NCI-H82 treated with DMSO at 0.1 percent for 48 hours (cell line): ENCODE results near the gene MSS51.

Experiments used
- DNase-seq: peaks from one replicate; lab custom pipeline; 2025; ENCODE audit not compliant: unreplicated experiment; lab: John Stamatoyannopoulos, UW

Gene MSS51

GRCh38 chr10:73433538-73433867, at the start of gene MSS51:
TSS of gene MSS51 (minus strand) at chr10:73433561. CDS start at chr10:73428284, 5,277 bp downstream.
- DNase-seq = peak; percentile 6

GRCh38 chr10:73480158-73480557, 46.8 kb upstream of the MSS51 start:
- DNase-seq = no peak

GRCh38 chr10:73478636-73479035, 45.3 kb upstream of the MSS51 start:
- no peak for DNase-seq

- no peak for DNase-seq
These were observed 37.9 kb upstream of the MSS51 start for GRCh38 chr10:73471226-73471625.

DNA sequence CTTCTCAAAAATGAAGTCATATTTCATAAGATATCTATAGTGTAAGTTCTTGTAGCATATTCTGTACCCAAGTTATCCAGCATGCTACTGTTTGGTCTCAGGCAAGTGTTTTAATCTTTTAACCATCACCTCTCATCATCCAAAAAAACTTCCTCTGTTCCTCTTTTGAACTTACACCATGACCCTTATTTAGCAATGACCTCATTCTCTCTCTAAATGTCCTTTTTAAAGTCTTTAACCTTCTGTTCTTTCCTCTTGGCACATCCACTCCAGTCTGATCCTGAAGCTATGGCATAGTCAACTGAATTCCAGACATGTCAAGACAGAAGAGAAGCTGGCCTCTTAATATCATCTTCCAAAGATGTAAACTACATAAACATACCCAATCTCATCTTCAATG, 36.2 kb upstream of the MSS51 start:
- DNase-seq = no peak

DNA sequence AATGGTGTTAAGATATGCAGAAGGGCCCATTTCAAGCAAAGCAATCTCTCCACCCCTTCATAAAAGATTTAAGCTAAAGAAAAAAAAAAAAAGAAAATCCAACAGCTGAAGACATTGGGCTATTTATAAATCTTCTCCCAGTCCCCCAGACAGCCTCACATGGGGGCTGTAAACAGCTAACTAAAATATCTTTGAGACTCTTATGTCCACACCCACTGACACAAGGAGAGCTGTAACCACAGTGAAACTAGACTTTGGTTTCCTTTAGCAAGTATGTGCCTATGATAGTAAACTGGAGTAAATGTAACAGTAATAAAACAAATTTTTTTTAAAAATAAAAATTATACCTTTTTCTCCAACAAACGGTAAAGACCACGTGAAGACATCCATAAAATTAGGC, 33.8 kb upstream of the MSS51 start:
- no peak for DNase-seq

- no peak for DNase-seq
These were observed 32.8 kb upstream of the MSS51 start for GRCh38 chr10:73465978-73466726.

- no peak for DNase-seq
These were observed 27.5 kb upstream of the MSS51 start for GRCh38 chr10:73460897-73461296.

DNA sequence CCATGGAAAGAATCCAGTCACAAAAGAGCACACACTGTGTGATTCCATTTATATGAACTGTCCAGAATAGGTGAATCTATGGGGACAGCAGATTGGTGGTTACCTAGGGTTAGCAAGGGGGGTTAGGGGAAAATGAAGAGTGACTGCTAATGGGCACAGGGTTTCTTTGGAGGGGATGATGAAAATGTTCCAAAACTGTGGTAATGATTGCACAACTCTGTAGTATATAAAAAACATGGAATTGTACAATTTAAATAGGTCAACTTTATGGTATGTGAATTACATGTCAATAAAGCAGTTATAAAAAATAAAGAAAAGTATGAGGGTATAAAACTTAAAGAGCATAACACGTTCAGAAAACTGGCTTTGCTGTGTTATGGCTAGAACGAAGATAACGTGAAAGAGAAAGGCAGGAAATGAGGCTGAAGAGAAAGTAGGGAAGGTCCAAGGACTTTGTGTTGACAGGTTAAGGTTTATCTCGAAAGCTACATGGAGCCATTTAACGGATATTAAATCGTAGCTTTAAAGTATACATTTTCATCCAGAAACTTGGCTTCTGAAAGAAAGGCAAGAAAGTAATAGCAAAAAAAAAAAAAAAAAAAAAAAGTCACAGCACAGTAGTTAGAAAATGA, 26.4 kb upstream of the MSS51 start:
- no peak for DNase-seq

- no peak for DNase-seq
These were observed 23.0 kb upstream of the MSS51 start for GRCh38 chr10:73456187-73456890.

DNA sequence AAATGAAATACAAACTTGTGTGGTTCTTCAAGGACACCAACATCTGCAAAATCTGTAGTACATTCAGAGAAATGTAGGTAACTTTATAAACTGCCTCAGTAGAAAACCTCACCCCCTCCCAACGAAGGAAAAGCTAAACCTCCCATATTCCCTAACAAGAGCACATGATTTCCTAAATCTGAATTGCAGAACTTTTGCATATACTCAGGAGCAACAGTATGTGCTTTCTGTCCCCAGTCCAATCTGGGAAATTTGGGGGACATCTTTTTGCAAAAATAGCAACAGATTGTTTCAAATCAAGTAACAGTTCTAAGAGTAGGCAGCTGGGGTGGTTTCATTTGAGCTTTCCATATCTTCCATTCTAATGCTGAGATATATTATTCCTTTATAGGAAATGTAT, 15.8 kb upstream of the MSS51 start:
- DNase-seq = no peak

DNA sequence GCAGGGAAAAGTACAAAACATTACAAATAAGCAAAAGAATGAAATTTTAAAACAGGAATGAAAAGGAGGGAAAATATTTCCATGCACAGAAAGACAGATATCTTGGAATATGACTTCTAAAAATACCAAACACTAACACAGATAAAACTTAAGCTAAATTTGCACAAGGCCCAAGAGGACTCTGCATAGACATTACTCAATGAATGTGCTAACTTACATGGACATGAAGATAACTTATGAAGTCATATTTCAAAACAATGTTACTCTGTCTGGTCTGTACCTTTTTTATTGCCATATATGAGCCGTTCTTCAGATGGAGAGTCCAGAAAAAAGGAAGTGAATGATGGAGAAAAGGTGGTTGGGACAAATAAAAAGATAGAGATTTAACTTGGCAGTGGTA, 15.0 kb upstream of the MSS51 start:
- no peak for DNase-seq

DNA sequence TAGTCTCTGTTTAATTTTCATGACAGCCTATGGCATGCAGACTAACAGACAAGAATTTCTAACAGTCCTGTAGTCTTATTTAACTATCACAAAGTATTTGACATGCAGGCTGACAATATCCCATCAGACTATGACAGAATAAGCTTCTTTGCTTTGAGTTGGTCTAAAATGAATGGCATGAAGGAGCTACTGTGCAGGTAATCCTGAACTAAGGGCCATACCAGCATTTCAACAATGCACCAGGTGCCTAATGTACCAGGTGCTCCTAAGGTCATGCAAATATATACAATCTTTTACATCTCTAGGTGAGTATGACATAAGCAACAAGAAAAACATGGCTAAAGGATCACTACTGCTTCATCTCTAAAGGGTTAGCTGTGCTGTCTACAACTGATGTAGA, 13.6 kb upstream of the MSS51 start:
- DNase-seq = no peak

GRCh38 chr10:73444457-73444856, 11.1 kb upstream of the MSS51 start:
- no peak for DNase-seq

DNA sequence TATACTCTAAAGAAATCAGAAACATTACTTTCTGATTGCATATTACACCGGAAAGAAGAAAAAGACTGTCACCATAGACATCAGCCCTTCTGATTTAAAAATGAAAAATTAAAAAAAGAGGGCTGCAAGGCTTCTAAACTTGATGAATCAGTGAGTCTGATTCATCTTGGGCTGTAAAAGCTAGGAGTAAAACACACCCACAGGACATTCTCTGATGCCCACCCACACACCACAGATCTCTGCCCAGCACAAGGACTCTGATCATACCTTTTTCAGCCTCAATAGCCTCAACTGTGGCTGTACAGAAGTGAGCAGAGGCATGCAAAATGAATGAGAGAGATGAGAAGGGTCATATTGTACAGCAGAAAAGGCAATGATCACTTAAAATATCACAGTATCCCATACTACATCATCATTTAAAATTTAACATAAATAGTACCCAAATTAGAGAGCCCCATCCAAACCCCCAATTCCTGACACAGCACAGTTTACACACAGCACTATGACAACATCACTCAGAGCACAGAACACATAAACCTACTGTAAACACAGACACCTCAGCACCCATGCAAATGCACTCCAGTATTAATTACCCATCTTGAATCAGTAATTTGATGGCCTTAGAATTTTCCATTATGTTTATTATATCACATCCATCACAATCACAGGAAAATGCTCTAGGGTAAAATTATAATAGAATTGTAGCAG, 6.4 kb upstream of the MSS51 start:
- no peak for DNase-seq

GRCh38 chr10:73439055-73439454, 5.7 kb upstream of the MSS51 start:
- DNase-seq = no peak

DNA sequence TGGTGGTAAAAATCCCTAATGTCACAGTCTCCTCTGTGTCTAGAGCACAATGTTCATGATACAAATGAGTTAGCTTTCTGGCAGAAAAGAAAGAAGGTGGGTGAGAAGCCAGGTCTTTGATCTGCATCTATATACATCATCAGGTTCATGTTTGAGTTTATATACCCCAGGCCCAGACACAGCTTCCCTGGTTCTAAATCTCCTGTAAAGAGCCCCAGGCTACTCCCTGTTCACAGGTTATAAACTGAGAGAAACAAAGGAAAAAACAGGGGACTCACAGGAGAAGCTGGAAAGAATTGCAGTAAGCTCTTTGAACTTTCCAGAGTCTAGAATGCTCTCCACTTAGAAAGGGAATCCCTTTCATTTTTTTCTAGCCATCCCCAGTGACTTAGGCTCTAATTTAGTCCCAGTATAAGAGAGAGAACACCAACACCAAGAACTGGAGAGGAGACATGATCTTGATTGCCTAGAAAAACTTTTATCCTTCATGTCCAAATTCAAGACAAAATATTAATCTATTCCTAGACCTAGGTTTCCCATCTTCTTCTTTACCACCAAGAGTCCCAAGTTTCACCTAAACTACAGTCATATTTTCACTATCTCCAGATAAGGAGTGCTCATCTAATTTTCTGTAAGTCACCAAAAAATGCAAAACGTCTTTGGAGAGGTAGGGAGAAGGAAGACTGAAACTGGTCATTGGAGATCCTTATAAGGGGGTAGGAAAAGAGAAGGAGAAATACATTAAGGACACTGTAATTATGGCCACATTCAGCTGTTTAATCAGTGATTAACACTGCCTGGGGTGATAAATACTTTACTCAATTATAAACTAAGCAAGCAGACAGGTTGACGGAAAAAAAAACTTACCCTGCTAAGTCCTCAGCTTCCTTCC, 469 bp downstream of the MSS51 start:
- no peak for DNase-seq

DNA sequence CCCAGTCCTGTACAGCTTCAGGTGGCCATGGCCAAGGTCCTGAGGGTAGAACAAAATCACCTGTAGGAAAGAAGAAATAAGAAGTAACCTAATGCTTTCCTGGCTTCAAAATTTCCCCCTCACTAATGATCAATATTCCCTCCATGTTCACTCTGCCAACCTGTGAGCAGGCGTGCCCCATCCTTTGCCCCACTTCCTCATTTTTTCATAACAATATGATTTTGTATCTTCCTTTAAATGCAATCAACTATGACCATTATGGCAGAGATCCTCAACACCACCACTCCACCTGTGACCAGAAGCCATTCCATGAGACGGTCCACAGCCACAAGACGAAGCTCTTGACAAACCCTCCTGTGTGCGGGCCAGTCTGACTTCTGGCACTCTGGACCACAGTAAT, 7.0 kb downstream of the MSS51 start:
- no peak for DNase-seq

GRCh38 chr10:73424478-73424877, 8.9 kb downstream of the MSS51 start:
- no peak for DNase-seq

GRCh38 chr10:73423309-73423708, 10.1 kb downstream of the MSS51 start:
- DNase-seq = no peak

DNA sequence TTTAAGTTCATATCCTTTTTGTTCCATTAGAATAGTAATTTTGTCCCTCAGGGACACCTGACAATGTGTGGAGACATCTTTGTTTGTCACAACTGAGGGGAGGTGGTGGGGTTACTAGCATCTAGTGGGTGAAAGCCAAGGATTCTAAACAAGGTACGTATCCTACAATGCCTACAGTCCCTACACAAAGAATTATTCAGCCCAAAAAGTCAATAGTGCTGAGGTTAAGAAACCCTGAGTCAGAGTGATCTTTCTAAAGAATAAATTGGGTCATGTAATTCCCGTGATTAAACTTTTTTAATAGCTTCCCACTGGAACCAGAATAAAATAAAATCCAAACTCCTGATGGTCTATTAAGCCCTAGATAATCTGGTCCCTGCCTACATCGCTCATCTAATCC, 16.8 kb downstream of the MSS51 start:
- no peak for DNase-seq
